ENCODE measurements around the gene WNT7A.
A peak's percentile ranks its signal among the peaks of the same experiment; 100 is the strongest.
"Not testable (repeated sequence)": the region's sequence is repeated elsewhere in the genome, so short reads cannot be mapped to it uniquely, and the experiment has no call there.

Gene WNT7A

DNA sequence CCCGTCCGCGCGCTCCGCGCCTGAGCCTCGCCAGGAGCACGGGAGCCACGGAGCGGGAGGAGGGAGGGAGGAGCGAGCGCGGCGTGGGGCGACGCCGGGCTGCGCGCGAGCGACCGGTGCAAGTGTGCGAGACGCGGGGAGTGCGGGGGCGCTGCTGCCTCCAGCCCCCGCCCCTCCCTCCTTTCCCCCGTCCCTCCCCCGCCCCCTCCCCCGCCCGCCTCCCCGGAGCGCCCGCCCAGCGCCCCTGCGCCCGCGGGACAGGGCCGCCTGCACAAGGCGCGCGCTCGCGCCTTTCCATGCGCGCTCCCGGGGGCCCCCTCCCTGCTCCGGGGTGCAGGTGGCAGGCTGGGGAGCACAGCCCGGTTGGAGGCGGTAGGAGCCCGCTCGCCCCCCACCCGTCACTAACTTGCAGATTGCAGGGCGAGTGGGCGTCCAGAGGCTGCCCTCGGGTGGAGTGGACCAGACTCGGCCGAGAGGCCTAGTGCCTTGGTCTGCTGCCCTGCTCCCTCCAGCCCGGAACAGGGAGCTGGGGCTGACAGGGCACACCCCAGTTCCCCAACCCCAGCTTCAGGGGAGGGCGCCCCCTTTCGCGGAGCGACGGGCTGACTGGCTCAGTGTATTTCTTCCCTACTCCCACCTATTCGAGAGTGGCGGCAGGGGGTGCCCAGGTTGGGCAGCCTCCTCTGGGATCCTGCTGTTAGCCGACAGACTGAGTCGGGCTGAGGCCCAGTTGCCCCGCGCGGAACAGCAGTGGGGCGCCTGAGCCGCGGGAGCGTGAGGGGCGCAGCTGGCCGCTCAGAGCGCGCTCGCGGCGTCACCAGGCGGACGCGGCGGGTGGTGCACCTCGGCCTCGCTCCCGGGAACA lies at the start of gene WNT7A:
TSS of gene WNT7A (minus strand) at position 126 of the 865 bp plus-strand sequence. CDS start 255 bp downstream, outside the sequence.
- in situ Hi-C loops (cut with HindIII; ENCODE audit: low sequenced_read_pairs): no loop called here
- H3K4me3 ChIP-seq (ENCODE audit: low read depth, low read length): no peak within 1 kb of the TSS
- TF ChIP-seq, protein P1, sequence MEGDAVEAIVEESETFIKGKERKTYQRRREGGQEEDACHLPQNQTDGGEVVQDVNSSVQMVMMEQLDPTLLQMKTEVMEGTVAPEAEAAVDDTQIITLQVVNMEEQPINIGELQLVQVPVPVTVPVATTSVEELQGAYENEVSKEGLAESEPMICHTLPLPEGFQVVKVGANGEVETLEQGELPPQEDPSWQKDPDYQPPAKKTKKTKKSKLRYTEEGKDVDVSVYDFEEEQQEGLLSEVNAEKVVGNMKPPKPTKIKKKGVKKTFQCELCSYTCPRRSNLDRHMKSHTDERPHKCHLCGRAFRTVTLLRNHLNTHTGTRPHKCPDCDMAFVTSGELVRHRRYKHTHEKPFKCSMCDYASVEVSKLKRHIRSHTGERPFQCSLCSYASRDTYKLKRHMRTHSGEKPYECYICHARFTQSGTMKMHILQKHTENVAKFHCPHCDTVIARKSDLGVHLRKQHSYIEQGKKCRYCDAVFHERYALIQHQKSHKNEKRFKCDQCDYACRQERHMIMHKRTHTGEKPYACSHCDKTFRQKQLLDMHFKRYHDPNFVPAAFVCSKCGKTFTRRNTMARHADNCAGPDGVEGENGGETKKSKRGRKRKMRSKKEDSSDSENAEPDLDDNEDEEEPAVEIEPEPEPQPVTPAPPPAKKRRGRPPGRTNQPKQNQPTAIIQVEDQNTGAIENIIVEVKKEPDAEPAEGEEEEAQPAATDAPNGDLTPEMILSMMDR (IDR thresholded peaks at IDR 0.05; ENCODE audit: low read depth, low read length, missing control alignments): peak; percentile 35
- DNase-seq (ENCODE audit: low read depth): no peak

DNA sequence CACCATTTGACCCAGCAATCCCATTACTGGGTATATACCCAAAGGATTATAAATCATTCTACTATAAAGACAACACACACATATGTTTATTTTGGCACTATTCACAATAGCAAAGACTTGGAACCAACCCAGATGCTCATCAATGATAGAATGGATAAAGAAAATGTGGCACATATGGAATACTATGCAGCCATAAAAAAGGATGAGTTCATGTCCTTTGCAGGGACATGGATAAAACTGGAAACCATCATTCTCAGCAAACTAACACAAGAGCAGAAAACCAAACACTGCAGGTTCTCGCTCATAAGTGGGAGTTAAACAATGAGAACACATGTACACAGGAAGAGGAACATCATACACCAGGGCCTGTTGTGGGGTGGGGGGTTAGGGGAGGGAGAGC lies 48.9 kb upstream of the WNT7A start:
- DNase-seq (ENCODE audit: low read depth); in situ Hi-C loops (cut with HindIII; ENCODE audit: low sequenced_read_pairs): not testable (repeated sequence)

DNA sequence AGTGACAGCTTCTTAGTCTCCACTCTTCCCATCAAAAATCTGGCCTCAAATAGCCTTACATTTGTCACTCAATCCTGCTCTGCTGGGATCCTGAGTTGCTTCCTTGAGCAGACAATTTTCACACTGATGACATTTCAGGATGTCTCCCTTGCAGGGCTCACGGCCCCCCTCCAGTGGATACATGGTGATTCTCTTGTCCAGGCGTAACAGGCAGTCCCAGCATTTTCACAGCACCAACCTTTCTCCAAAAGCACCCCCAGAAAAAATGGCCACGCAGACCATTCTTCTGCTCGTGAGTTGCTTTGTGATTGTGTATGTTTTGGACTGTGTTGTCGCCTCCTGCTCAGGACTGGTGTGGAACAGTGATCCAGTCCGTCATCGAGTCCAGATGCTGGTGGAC lies 47.4 kb upstream of the WNT7A start:
- no peak for DNase-seq (ENCODE audit: low read depth)
- TF ChIP-seq, protein P1 (IDR thresholded peaks at IDR 0.05; ENCODE audit: low read depth, low read length, missing control alignments): no peak
- no peak overlapping the region for H3K4me3 ChIP-seq (ENCODE audit: low read depth, low read length)
- in situ Hi-C loops (cut with HindIII; ENCODE audit: low sequenced_read_pairs): no loop called here

More for the DNA sequence above, 48.9 kb upstream of the WNT7A start:
- H3K4me3 ChIP-seq (ENCODE audit: low read depth, low read length): not testable (repeated sequence)

DNA sequence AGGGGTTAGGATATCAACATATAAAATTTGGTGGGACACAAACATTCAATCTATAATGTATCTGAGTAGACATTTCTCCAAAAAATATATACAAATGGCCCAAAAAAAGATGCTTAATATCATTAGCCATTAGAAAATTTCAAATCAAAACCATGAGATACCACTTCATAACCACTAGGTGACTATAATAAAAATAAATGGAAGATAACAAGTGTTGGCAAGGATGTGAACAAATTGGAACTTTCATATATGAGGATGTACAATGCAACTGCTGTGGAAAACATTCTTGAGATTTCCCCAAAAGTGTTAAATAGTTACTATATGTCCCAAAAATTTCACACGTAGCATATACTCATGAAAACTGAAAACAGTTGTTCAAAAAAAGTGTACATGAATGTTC lies 36.5 kb upstream of the WNT7A start:
- TF ChIP-seq, protein P1 (IDR thresholded peaks at IDR 0.05; ENCODE audit: low read depth, low read length, missing control alignments): no peak
- DNase-seq (ENCODE audit: low read depth): no peak
- no peak overlapping the region for H3K4me3 ChIP-seq (ENCODE audit: low read depth, low read length)
- in situ Hi-C loops (cut with HindIII; ENCODE audit: low sequenced_read_pairs): no loop called here

DNA sequence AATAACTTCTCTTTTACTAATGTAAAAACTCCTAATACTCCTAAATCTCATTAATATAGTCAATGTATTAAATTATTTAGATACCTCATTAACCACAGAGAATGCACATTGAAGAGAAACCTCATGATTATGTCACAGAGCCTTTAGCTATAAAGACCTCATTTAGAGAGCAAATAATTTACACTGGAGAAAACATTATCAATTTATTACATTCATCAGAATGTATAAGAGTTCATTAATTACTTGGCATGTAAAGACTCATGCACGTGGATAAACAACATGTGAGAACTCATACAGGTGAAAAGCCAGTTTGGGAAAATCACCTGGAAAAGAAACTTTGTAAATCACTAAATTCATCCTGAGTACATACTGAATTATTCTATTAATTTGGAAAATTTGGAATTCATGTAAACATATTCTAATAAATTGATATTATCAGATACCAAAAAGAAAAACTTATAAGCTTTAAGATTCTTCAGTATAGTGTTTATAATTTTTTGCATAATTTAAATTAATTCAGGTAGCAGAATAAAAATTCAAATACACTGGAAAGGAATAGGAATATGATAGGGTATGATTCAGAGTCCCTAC lies 22.9 kb upstream of the WNT7A start:
- TF ChIP-seq, protein P1 (IDR thresholded peaks at IDR 0.05; ENCODE audit: low read depth, low read length, missing control alignments): no peak
- in situ Hi-C loops (cut with HindIII; ENCODE audit: low sequenced_read_pairs): no loop called here
- no peak overlapping the region for H3K4me3 ChIP-seq (ENCODE audit: low read depth, low read length)
- no peak for DNase-seq (ENCODE audit: low read depth)

DNA sequence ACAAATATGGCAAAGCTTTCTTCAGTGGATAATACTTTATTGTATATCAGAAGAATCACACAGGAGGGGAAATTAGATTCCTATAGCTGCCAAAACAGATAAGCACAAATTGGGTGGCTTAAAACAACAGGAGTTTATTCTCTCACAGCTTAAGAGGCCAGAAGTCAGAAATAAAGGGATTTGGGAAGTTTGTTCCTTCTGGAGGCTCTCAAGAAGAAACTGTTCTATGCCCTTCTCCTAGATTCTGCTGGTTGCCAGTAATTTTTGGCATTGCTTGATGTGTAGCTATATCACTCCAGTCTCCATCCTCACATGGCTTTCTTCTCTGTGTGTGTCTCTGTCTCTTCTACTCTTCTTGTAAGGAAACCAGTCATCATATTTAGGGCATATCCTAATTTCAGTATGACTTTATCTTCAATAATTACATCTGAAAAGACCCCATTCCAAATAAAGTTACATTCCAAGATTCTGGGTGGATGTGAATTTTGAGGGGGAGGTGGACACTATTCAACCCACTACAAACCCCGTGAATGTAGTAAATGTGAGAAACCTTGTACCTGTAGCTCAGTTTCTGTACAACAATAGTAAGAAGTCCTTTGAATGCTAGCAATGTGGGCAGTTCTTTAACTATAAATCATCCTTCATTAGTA lies 22.2 kb upstream of the WNT7A start:
- in situ Hi-C loops (cut with HindIII; ENCODE audit: low sequenced_read_pairs): no loop called here
- no peak for DNase-seq (ENCODE audit: low read depth)
- TF ChIP-seq, protein P1 (IDR thresholded peaks at IDR 0.05; ENCODE audit: low read depth, low read length, missing control alignments): no peak
- H3K4me3 ChIP-seq (ENCODE audit: low read depth, low read length): no peak overlapping the region
